GM21529 (cell line): ENCODE results near the gene PLIN4.
"Not testable (repeated sequence)": the region's sequence is repeated elsewhere in the genome, so short reads cannot be mapped to it uniquely, and the experiment has no call there.

Experiments used
- ATAC-seq: cut with Tn5 transposase; IDR thresholded peaks from one replicate; pipeline ENCODE4 v1.9.1; 2021; ENCODE audit not compliant: unreplicated experiment

PLIN4 gene

DNA sequence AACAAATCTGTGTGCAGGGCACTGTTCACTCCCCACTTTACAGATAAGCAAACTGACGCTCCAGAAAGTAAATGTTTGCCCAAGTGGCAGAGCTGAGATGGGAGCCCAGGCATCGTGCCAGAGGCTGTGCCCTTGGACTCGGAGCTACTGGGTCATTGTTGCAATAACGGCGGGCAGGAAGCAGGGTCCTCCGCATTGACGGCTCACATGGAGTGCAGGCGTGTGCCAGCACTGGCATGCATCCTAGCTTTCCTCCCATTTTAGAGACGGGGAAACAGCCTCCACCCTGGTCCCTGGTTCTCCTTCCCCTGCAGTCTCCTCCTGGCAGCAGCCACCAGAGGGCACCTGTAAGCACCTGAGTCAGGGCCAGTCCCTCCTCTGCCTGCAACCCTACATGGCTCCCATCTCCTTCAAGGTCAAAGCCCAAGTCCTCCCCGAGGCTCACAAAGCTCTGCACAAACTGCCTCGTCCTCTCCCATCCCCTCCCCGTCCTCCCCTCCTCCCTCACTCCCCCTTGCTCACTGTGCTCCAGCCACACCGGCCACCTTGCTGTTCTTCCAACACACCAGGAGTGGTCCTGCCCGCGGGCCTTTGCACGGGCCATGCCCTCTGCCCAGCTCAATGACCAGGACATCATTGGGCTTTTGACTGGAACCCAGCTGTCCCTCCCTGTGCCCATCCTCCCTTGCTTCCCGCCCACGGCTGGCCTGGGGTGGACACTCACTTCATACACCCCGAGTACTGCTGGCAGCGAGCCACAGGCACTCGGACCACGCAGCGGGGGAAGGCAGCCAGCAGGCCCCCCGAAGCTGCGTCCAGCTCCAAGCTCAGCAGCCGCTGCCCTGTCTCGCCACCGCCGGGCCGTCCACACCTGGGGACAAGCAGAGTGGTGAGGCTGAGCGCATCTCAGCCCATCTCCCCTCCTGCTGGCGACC lies 29.3 kb upstream of the PLIN4 start:
- no peak for ATAC-seq

DNA sequence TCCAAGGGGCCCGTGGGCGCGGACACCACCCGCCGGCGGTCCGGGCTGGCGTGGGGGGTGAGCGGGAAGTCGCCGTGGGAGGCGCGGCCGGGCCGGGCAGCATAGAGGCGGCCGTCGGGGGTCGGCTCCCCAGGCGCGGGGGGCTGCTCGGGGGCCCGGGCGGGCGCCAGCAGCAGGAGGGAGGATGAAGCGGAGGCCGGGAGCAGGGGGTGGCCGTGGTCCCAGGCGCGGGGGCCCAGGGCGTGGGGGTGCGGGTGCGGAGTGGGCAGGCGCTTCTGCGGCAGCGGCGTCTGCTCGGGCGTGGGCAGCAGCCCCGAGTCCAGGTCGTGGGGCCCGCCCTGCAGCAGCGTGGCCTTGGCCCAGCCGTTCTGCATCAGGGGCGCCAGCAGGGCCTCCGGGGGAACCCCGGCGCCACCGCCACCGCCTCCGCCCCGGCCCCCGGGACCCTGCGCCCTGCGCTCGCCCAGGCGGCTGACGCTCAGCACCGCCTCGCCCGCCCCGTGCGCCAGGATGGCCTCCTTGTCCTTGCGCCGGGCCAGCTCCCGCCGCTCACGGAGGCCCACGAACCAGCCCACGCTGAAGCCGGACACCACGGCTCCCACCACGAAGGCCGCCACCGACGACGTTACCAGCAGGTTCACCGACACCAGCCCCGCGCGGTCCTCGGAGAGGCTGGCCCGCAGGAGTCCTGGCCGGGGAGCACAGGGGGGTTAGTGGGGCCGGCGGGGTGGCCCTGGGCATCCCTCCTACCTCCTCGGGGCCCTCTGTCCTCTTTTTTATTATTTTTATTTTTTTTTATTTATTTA lies 25.8 kb upstream of the PLIN4 start:
- no peak for ATAC-seq

- ATAC-seq = no peak
These were observed 24.9 kb upstream of the PLIN4 start for GRCh38 chr19:4542896-4543841.

- ATAC-seq = not testable (repeated sequence)
These were observed 23.5 kb upstream of the PLIN4 start for GRCh38 chr19:4541806-4542145.

DNA sequence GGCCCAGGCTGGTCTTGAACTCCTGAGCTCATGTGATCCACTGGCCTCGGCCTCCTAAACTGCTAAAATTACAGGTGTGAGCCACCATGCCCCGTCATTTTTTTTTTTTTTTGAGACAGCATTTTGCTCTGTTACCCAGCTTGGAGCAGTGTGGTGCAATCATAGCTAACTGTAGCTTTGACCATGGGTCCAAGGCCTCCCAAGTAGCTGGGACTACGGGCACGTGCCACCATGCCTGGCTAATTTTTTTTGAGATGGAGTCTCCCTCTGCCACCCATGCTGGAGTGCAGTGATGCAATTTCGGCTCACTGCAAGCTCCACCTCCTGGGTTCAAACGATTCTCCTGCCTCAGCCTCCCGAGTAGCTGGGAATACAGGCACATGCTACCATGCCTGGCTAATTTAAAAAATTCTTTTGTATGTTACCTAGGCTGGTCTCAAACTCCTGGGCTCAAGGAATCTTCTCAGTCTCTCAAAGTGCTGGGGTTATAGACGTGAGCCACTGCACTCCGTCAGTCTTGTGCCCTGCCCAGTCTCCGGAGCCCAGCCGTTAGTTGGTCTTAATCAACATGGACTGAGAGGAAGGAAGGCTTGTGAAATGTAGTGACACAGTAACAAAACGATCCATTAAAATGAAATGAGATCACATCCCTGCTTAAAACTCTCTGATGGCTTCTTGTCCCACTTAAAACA lies 23.0 kb upstream of the PLIN4 start:
- ATAC-seq = no peak

GRCh38 chr19:4539693-4540581 lies 21.7 kb upstream of the PLIN4 start, which contains the start of gene LRG1:
LRG1 (minus strand) TSS chr19:4540036; CDS start chr19:4540013, 23 bp downstream.
- ATAC-seq = no peak

- no peak for ATAC-seq
These were observed 20.9 kb upstream of the PLIN4 start for GRCh38 chr19:4539169-4539692.

- ATAC-seq = no peak
These were observed 20.3 kb upstream of the PLIN4 start for GRCh38 chr19:4538601-4538954.

GRCh38 chr19:4537953-4538600 lies 19.8 kb upstream of the PLIN4 start:
- ATAC-seq = no peak

DNA sequence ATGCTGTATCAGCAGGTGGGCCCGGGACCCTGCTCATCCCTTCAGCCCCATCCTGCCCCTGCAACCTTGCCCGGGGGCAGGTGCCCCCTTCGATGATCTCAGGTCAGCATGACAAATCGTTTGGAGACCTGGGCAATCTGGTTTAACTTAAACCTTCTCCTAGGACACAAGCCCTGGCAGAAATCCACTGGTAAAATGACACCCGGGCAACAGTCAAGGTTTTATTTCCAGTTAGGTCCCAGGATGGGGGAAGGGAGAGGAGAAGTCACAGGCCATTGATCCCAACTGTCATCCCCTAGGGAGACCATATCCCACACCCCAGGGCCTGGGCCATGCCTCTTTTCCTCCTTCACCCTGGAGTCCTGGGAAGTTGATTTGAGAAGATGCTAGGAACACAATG lies 18.5 kb upstream of the PLIN4 start:
- ATAC-seq = no peak

GRCh38 chr19:4534836-4535658 lies 16.8 kb upstream of the PLIN4 start, which contains the start of gene PLIN5:
PLIN5 (minus strand) TSS chr19:4535224; CDS start chr19:4534074, 1,150 bp downstream.
- ATAC-seq = no peak

- no peak for ATAC-seq
These were observed 15.6 kb upstream of the PLIN4 start for GRCh38 chr19:4533835-4534424.

- no peak for ATAC-seq
These were observed 15.0 kb upstream of the PLIN4 start for GRCh38 chr19:4533334-4533733.

GRCh38 chr19:4531562-4532165 lies 13.4 kb upstream of the PLIN4 start:
- no peak for ATAC-seq

- no peak for ATAC-seq
These were observed 11.7 kb upstream of the PLIN4 start for GRCh38 chr19:4529924-4530522.

DNA sequence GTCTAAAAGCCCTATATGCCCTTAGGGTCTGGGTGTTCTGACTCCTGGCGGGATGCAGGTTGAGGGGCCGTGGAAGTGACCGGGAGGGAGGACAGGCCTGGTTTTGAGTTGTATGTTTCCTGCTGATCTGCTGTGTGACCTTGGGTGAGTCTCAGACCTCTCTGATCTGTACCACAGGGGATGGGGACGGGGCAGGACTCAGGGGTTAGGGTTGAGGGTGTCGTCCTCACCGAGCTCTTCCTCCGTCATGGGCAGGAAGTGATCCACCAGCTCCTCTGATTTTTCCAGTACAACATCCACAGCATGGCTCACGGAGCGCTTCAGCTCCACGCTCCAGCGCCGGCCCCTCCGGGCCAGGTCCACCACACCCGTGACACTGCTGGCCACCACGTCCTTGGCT lies 10.6 kb upstream of the PLIN4 start:
- ATAC-seq = no peak
